Measurements from ENCODE around the gene BZW1. TPM values are rescaled to one million over a fixed set of nuclear protein-coding genes. Genes with fewer than 3 reads are reported as not detected.

Gene BZW1
- total and polyA plus RNA-seq, 2 of the 4 experiments (the other 2 are of a cell fraction), result 204 to 268 TPM

DNA sequence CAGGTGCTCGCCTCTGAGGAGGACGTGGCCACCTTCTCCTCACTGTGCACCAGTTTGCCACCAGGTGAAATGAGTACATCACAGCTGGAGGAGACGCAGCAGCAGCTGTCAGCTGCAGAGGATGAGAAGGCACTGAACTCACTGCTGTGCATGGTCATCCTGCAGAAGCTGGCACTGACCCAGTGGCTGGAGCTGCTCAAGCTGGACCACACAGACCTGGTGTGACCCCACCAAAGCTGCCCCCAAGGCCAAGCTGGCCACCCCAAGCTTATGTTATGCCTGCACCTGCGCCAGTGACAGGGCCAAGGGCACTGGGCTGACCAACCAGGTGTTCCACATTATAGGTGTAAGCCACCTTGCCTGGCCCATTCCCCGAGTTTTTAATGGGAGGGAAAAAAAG, 33.5 kb downstream of the BZW1 start:
- Histone ChIP-seq H4K20me1 (ENCODE audit: insufficient read depth, low read length) (no peaks in the 10 kb centered on the region), H3K79me1 (ENCODE audit: low read depth in 1 of 2, low read length in 2 of 2) (no peaks in the 10 kb centered on the region), H3K23ac (ENCODE audit: low read depth, low read length) (no peak overlapping the region), H3K4me1 (ENCODE audit: control insufficient read depth, insufficient read depth, low read length) (no peaks in the 10 kb centered on the region), H2BK5ac (ENCODE audit: low read depth, low read length, poor library complexity, severe bottlenecking) (no peak overlapping the region), H3K4ac (ENCODE audit: low read depth, low read length) (no peak overlapping the region), H3K18ac (ENCODE audit: low read depth, low read length) (no peak overlapping the region), H3K36me3 (ENCODE audit: control insufficient read depth, insufficient read depth, low read length) (no peaks in the 10 kb centered on the region), H2BK20ac (ENCODE audit: low read depth, low read length) (no peak overlapping the region), H3K27ac (ENCODE audit: insufficient read depth, low read length) (no peak overlapping the region), H3K4me3 (ENCODE audit: insufficient read depth, low read depth, low read length) (no peak overlapping the region), H3K9me3 (ENCODE audit: control insufficient read depth, insufficient read depth, low read length) (no peaks in the 10 kb centered on the region), H3K56ac (ENCODE audit: extremely low read depth, insufficient read depth, low read length) (no peak overlapping the region), H2AFZ (replicated peaks; ENCODE audit: low read length, poor library complexity) (no peak overlapping the region), H2BK120ac (ENCODE audit: low read depth, low read length) (no peak overlapping the region), H3K9me1 (ENCODE audit: insufficient read depth, low read length) (peaks cover 5% of the 10 kb centered on the region; the same call in 1 of the 2 replicates), H4K5ac (ENCODE audit: low read depth, low read length) (no peak overlapping the region), H4K8ac (ENCODE audit: low read depth in 2 of 2, low read length in 2 of 2) (no peak overlapping the region), H3K4me2 (ENCODE audit: low read depth, low read length) (no peak overlapping the region), H3K27me3 (ENCODE audit: control insufficient read depth, insufficient read depth, low read length) (no peaks in the 10 kb centered on the region; the same call in none of the 2 replicates), H3K9ac (ENCODE audit: low read depth, low read length) (no peak overlapping the region), H2AK9ac (replicated peaks; ENCODE audit: low read depth, low read length, poor library complexity) (no peak overlapping the region), H2BK15ac (ENCODE audit: low read depth, low read length) (no peak overlapping the region), H2AK5ac (ENCODE audit: low read depth, low read length) (no peak overlapping the region), H3K14ac (replicated peaks; ENCODE audit: low read depth, low read length) (no peak overlapping the region), H4K91ac (ENCODE audit: insufficient read depth, low read depth, low read length) (no peak overlapping the region)
- 86% methylated on average over 1 of the region's 5 CpGs; no CpG with 5 or more reads in 1 of the 2 experiments for WGBS, 2 experiments (ENCODE audit: extremely low coverage in 2 of 2, insufficient read length in 1 of 2)
- dilution Hi-C loops (cut with HindIII; ENCODE audit: low sequenced_read_pairs, unreplicated experiment) (no loop called here), intact Hi-C loops (cut with micrococcal nuclease) (loop anchor here (2.0 kb wide), 1 partner anchor 14 kb away; no protein-coding TSS in a partner anchor), in situ Hi-C loops (cut with MboI; ENCODE audit: low sequenced_read_pairs) (no loop called here)
- POLR2A ChIA-PET (ENCODE audit: unreplicated experiment), result no interaction called here
- no peak for DNase-seq
- ATAC-seq (ENCODE audit: low read depth), result no peak
- no TSS peak for BruUV-seq (replicated peaks)
- CTCF ChIA-PET, result no interaction called here
- TF ChIP-seq RFX5 (IDR thresholded peaks at IDR 0.05; ENCODE audit: low read depth, low read length) (no peak), MXI1 (IDR thresholded peaks at IDR 0.05; ENCODE audit: borderline replicate concordance, low read depth, low read length) (no peak), SMC3 (IDR thresholded peaks at IDR 0.05; ENCODE audit: low read depth, low read length) (no peak), RAD21 (IDR thresholded peaks at IDR 0.05; ENCODE audit: low read length) (no peak), MAZ (IDR thresholded peaks at IDR 0.05; ENCODE audit: borderline replicate concordance, low read depth, low read length) (no peak), RCOR1 (IDR thresholded peaks at IDR 0.05; ENCODE audit: insufficient replicate concordance, low read length) (no peak), NFE2L2 (IDR thresholded peaks at IDR 0.05; ENCODE audit: low read depth, low read length) (no peak)
- TF ChIP-seq, protein P1, sequence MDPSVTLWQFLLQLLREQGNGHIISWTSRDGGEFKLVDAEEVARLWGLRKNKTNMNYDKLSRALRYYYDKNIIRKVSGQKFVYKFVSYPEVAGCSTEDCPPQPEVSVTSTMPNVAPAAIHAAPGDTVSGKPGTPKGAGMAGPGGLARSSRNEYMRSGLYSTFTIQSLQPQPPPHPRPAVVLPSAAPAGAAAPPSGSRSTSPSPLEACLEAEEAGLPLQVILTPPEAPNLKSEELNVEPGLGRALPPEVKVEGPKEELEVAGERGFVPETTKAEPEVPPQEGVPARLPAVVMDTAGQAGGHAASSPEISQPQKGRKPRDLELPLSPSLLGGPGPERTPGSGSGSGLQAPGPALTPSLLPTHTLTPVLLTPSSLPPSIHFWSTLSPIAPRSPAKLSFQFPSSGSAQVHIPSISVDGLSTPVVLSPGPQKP (IDR thresholded peaks at IDR 0.05; ENCODE audit: borderline replicate concordance, low read depth, low read length), result no peak
